Myocyte (in vitro differentiated cells): Measurements from ENCODE around the gene NHSL2. TPM values are rescaled to one million over a fixed set of nuclear protein-coding genes. Genes with fewer than 3 reads are reported as not detected.

Experiments used
- DNase-seq: peaks from one replicate; pipeline ENCODE4 v3.0.0-alpha.2; 2012; ENCODE audit warnings: low read depth
- total RNA-seq: library from RNA; depleted of rRNA; stranded (reverse); fragments of >200 nt; gene quantifications from 2 replicates; pipeline ENCODE4 v1.2.3, GENCODE V29; 2014

NHSL2 gene
- total RNA-seq, 1 donor from 2014 or later: 0.19 TPM

- DNase-seq: no peak
Observed at GRCh38 chrX:72016881-72017783, 106.5 kb downstream of the NHSL2 start.

GRCh38 chrX:72018277-72019112 is 107.8 kb downstream of the NHSL2 start:
- DNase-seq: peak; percentile 81

GRCh38 chrX:72019487-72019886 is 108.8 kb downstream of the NHSL2 start:
- DNase-seq: no peak

GRCh38 chrX:72020204-72020603 is 109.6 kb downstream of the NHSL2 start:
- DNase-seq: no peak

- DNase-seq: no peak
Observed at GRCh38 chrX:72020788-72021187, 110.1 kb downstream of the NHSL2 start.

- no peak for DNase-seq
Observed at GRCh38 chrX:72021975-72022374, 111.3 kb downstream of the NHSL2 start.

- DNase-seq: no peak
Observed at GRCh38 chrX:72023071-72023470, 112.4 kb downstream of the NHSL2 start.

GRCh38 chrX:72025236-72025770 is 114.7 kb downstream of the NHSL2 start:
- no peak for DNase-seq

- no peak for DNase-seq
Observed at GRCh38 chrX:72026341-72027023, 115.8 kb downstream of the NHSL2 start.

- no peak for DNase-seq
Observed at GRCh38 chrX:72027024-72027913, 116.6 kb downstream of the NHSL2 start.

- DNase-seq: no peak
Observed at GRCh38 chrX:72027914-72028307, 117.3 kb downstream of the NHSL2 start.

GRCh38 chrX:72028701-72029470 is 118.2 kb downstream of the NHSL2 start:
- no peak for DNase-seq

- peak; percentile 38 for DNase-seq
Observed at GRCh38 chrX:72029483-72030411, 119.1 kb downstream of the NHSL2 start.

GRCh38 chrX:72030431-72030830 is 119.8 kb downstream of the NHSL2 start:
- no peak for DNase-seq

GRCh38 chrX:72031118-72031517 is 120.5 kb downstream of the NHSL2 start:
- no peak for DNase-seq

GRCh38 chrX:72031634-72032033 is 121.0 kb downstream of the NHSL2 start:
- no peak for DNase-seq

GRCh38 chrX:72037601-72038000 is 127.0 kb downstream of the NHSL2 start:
- no peak for DNase-seq

GRCh38 chrX:72038016-72038415 is 127.4 kb downstream of the NHSL2 start:
- DNase-seq: no peak
